Neural progenitor cell (in vitro differentiated cells): ENCODE measurements around the gene WDR64.

Source experiments
- EZH2 ChIP-seq: fragments of 200-600 bp; sonication (generic); IDR thresholded peaks from 2 replicates; pipeline ENCODE4 v1.6.1; 2017; ENCODE audit warnings: antibody characterized with exemption, mild to moderate bottlenecking, moderate library complexity
- TF ChIP-seq, protein P1 (sequence below): fragments of 200-600 bp; sonication (generic); IDR thresholded peaks from 2 replicates; pipeline ENCODE4 v1.5.1; 2017; ENCODE audit warnings: antibody characterized with exemption, mild to moderate bottlenecking

DNA sequence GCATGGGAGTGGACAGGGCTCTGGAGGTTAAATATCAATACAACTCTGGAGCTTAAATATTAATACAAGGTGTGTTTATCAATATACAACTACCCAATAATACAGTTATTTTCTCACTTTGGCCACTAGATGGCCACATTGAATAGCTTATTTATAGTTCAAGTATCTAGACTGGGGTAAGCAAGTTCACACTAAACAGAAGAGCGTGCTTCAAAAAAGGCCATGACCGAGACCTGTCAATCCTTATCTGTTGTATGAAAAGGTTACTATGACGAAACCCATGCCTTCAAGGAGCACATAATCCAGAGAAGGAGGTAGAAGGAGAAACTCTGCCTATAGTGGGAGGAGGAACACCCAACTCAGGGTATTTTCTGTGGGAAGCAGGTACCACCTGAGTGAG is 41.0 kb upstream of the WDR64 start:
- TF ChIP-seq EZH2, result no peak
- TF ChIP-seq, protein P1, sequence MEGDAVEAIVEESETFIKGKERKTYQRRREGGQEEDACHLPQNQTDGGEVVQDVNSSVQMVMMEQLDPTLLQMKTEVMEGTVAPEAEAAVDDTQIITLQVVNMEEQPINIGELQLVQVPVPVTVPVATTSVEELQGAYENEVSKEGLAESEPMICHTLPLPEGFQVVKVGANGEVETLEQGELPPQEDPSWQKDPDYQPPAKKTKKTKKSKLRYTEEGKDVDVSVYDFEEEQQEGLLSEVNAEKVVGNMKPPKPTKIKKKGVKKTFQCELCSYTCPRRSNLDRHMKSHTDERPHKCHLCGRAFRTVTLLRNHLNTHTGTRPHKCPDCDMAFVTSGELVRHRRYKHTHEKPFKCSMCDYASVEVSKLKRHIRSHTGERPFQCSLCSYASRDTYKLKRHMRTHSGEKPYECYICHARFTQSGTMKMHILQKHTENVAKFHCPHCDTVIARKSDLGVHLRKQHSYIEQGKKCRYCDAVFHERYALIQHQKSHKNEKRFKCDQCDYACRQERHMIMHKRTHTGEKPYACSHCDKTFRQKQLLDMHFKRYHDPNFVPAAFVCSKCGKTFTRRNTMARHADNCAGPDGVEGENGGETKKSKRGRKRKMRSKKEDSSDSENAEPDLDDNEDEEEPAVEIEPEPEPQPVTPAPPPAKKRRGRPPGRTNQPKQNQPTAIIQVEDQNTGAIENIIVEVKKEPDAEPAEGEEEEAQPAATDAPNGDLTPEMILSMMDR, result peak; percentile 76
